ENCODE data around the gene TBC1D2B. TPM values are rescaled to one million over a fixed set of nuclear protein-coding genes. Genes with fewer than 3 reads are reported as not detected.

The TBC1D2B gene
- total RNA-seq, 1 experiment from 2014 or later = 17.6 TPM

- Mint-ChIP-seq H3K27me3 (ENCODE audit: low read depth) (no peaks in the 10 kb centered on the region; the same call in 1 of the 2 replicates), H3K4me3 (no peak overlapping the region), H3K27ac (peak overlapping the region; percentile 15 to 73 (median 46); a peak in 5 of 7 replicates), H3K9me3 (no peaks in the 10 kb centered on the region), H3K4me1 (peaks cover 17 to 22% of the 10 kb centered on the region in 2 experiments), H3K36me3 (ENCODE audit: insufficient read depth in 1 of 3, low read depth in 3 of 3) (no peaks in the 10 kb centered on the region)
- Histone ChIP-seq H4K5ac (ENCODE audit: insufficient read length, low read depth, low read length) (no peak overlapping the region), H4K20me1 (ENCODE audit: control insufficient read depth, insufficient read depth, insufficient read length) (no peaks in the 10 kb centered on the region), H3K79me2 (ENCODE audit: insufficient read depth, low read length) (no peaks in the 10 kb centered on the region), H4K8ac (replicated peaks; ENCODE audit: insufficient read length, low read depth, low read length) (no peak overlapping the region), H3K27me3 (ENCODE audit: insufficient read depth, low read length) (no peaks in the 10 kb centered on the region), H3K79me1 (ENCODE audit: insufficient read depth, low read depth, low read length, poor library complexity, severe bottlenecking) (no peaks in the 10 kb centered on the region), H4K91ac (ENCODE audit: insufficient read length, low read depth, low read length) (no peak overlapping the region), H3K27ac (ENCODE audit: insufficient read length, low read depth, low read length) (no peak overlapping the region), H2BK120ac (ENCODE audit: low read depth, low read length, poor library complexity, severe bottlenecking) (no peak overlapping the region), H3K23ac (ENCODE audit: insufficient read length, low read depth, low read length) (no peak overlapping the region), H3K9ac (ENCODE audit: extremely low read depth, insufficient read length, low read length) (no peak overlapping the region), H3K18ac (ENCODE audit: insufficient read length, low read depth, low read length) (no peak overlapping the region), H3K14ac (ENCODE audit: insufficient read depth, low read length) (no peak overlapping the region), H2BK12ac (ENCODE audit: insufficient read length, low read depth, low read length) (no peak overlapping the region), H2BK20ac (ENCODE audit: low read depth, low read length, poor library complexity, severe bottlenecking) (no peak overlapping the region), H2AK5ac (ENCODE audit: insufficient read length, low read length) (no peak overlapping the region), H3K56ac (ENCODE audit: insufficient read length, low read depth, low read length) (no peak overlapping the region), H3K4me1 (ENCODE audit: insufficient read depth, low read length) (no peaks in the 10 kb centered on the region), H3K9me3 (ENCODE audit: control insufficient read depth, low read depth, low read length) (no peaks in the 10 kb centered on the region), H2BK15ac (ENCODE audit: low read depth, low read length) (no peak overlapping the region), H3K4ac (ENCODE audit: low read depth, low read length) (no peak overlapping the region), H3K23me2 (ENCODE audit: insufficient read length, low read depth, low read length, poor library complexity, severe bottlenecking) (no peaks in the 10 kb centered on the region), H2BK5ac (ENCODE audit: insufficient read length, low read length) (no peak overlapping the region), H3K4me2 (ENCODE audit: insufficient read depth, insufficient read length, low read length) (no peak overlapping the region), H2AFZ (ENCODE audit: low read length) (no peak overlapping the region), H3T11ph (ENCODE audit: low read length) (no peak overlapping the region)
- no CpG with 5 or more reads among the region's 2 CpGs for WGBS (ENCODE audit: extremely low coverage, insufficient read length, low lambda C conversion rate)
- TF ChIP-seq CTCF (conservative IDR thresholded peaks at IDR 0.05) = no peak
- no peak for DNase-seq
Measured at GRCh38 chr15:78055919-78056713, 21.4 kb downstream of the TBC1D2B start.

Measured in H9 (cell line).